Central memory CD8-positive, alpha-beta T cell (primary cell): ENCODE results near the gene TET1.
"Not testable (repeated sequence)": the region's sequence is repeated elsewhere in the genome, so short reads cannot be mapped to it uniquely, and the experiment has no call there.

Experiments used
- ATAC-seq: fragments of 150-1000 bp; cut with Tn5 transposase; replicated peaks from 2 replicates; pipeline ENCODE4 v1.10.0; 2022; ENCODE audit warnings: mild to moderate bottlenecking, moderate FRiP score, moderate number of reproducible peaks; ENCODE audit not compliant: poor library complexity, severe bottlenecking; ENCODE audit errors: extremely low read depth
- DNase-seq, 2 donors: peaks; one replicate each; pipeline ENCODE4 v3.0.0; 2021; ENCODE audit warnings: low spot score in 2 of 2
- H3K27ac Mint-ChIP-seq: one replicate; pipeline ENCODE4 v1.8.0; 2022; ENCODE audit warnings: low read depth, mild to moderate bottlenecking, moderate library complexity, mixed read lengths
- H3K27me3 Mint-ChIP-seq: one replicate; pipeline ENCODE4 v1.8.0; 2022; ENCODE audit warnings: mixed read lengths
- H3K36me3 Mint-ChIP-seq: one replicate; pipeline ENCODE4 v1.8.0; 2022; ENCODE audit warnings: mild to moderate bottlenecking, moderate library complexity, mixed read lengths; ENCODE audit not compliant: insufficient read depth
- H3K4me1 Mint-ChIP-seq: one replicate; pipeline ENCODE4 v1.8.0; 2022; ENCODE audit warnings: mixed read lengths
- H3K4me3 Mint-ChIP-seq: one replicate; pipeline ENCODE4 v1.8.0; 2022; ENCODE audit warnings: mild to moderate bottlenecking, moderate library complexity, mixed read lengths
- H3K9me3 Mint-ChIP-seq: one replicate; pipeline ENCODE4 v1.8.0; 2022; ENCODE audit warnings: mixed read lengths

The TET1 gene

GRCh38 chr10:68574051-68574450 is 13.9 kb downstream of the TET1 start:
- Mint-ChIP-seq H3K4me1 (no peaks in the 10 kb centered on the region), H3K27me3 (peaks cover 9% of the 10 kb centered on the region), H3K36me3 (no peaks in the 10 kb centered on the region), H3K9me3 (no peaks in the 10 kb centered on the region), H3K27ac (no peak overlapping the region), H3K4me3 (no peak overlapping the region)
- no peak for ATAC-seq
- DNase-seq: no peak

- no peak for DNase-seq
- Mint-ChIP-seq H3K4me3 (no peak overlapping the region), H3K27me3 (peaks cover 9% of the 10 kb centered on the region), H3K36me3 (no peaks in the 10 kb centered on the region), H3K9me3 (no peaks in the 10 kb centered on the region), H3K27ac (no peak overlapping the region), H3K4me1 (no peaks in the 10 kb centered on the region)
- ATAC-seq: no peak
These were observed 16.0 kb downstream of the TET1 start for GRCh38 chr10:68576118-68576517.

GRCh38 chr10:68578974-68579373 is 18.8 kb downstream of the TET1 start:
- Mint-ChIP-seq H3K4me1 (no peaks in the 10 kb centered on the region), H3K36me3 (no peaks in the 10 kb centered on the region), H3K27ac (no peak overlapping the region), H3K9me3 (no peaks in the 10 kb centered on the region), H3K27me3 (no peaks in the 10 kb centered on the region), H3K4me3 (no peak overlapping the region)
- ATAC-seq (no peak), DNase-seq (no peak)

GRCh38 chr10:68584187-68584586 is 24.1 kb downstream of the TET1 start:
- H3K27ac Mint-ChIP-seq, H3K9me3 Mint-ChIP-seq, H3K36me3 Mint-ChIP-seq, H3K4me1 Mint-ChIP-seq, H3K27me3 Mint-ChIP-seq, ATAC-seq, DNase-seq, H3K4me3 Mint-ChIP-seq: not testable (repeated sequence)

GRCh38 chr10:68586606-68587305 is 26.6 kb downstream of the TET1 start:
- H3K27me3 Mint-ChIP-seq: no peaks in the 10 kb centered on the region
- H3K36me3 Mint-ChIP-seq: no peaks in the 10 kb centered on the region
- H3K4me3 Mint-ChIP-seq: no peak overlapping the region
- H3K9me3 Mint-ChIP-seq: no peaks in the 10 kb centered on the region
- ATAC-seq: no peak
- H3K4me1 Mint-ChIP-seq: peaks cover 5% of the 10 kb centered on the region
- no peak overlapping the region for H3K27ac Mint-ChIP-seq
- DNase-seq: no peak

- ATAC-seq (no peak), DNase-seq (no peak)
- H3K27ac Mint-ChIP-seq: no peak overlapping the region
- H3K36me3 Mint-ChIP-seq: no peaks in the 10 kb centered on the region
- H3K4me3 Mint-ChIP-seq: no peak overlapping the region
- H3K4me1 Mint-ChIP-seq: no peaks in the 10 kb centered on the region
- H3K9me3 Mint-ChIP-seq: no peaks in the 10 kb centered on the region
- no peaks in the 10 kb centered on the region for H3K27me3 Mint-ChIP-seq
These were observed 34.3 kb downstream of the TET1 start for GRCh38 chr10:68594405-68594804.

- Mint-ChIP-seq H3K36me3 (no peaks in the 10 kb centered on the region), H3K27me3 (no peaks in the 10 kb centered on the region), H3K4me1 (peaks cover 8% of the 10 kb centered on the region), H3K9me3 (no peaks in the 10 kb centered on the region), H3K27ac (no peak overlapping the region), H3K4me3 (no peak overlapping the region)
- DNase-seq (no peak), ATAC-seq (no peak)
These were observed 35.4 kb downstream of the TET1 start for GRCh38 chr10:68595513-68595912.

GRCh38 chr10:68597407-68597806 is 37.3 kb downstream of the TET1 start:
- Mint-ChIP-seq H3K4me1 (peaks cover 21% of the 10 kb centered on the region), H3K27ac (no peak overlapping the region), H3K36me3 (peaks cover 2% of the 10 kb centered on the region), H3K4me3 (no peak overlapping the region), H3K27me3 (no peaks in the 10 kb centered on the region), H3K9me3 (no peaks in the 10 kb centered on the region)
- DNase-seq (no peak), ATAC-seq (no peak)

- no peak overlapping the region for H3K27ac Mint-ChIP-seq
- no peak for DNase-seq
- H3K4me3 Mint-ChIP-seq: peak overlapping the region; percentile 86
These were observed 39.0 kb downstream of the TET1 start for GRCh38 chr10:68598978-68599770.

GRCh38 chr10:68599771-68600040 is 39.6 kb downstream of the TET1 start:
- peak overlapping the region; percentile 86 for H3K4me3 Mint-ChIP-seq
- peak overlapping the region; percentile 46 for H3K27ac Mint-ChIP-seq
- DNase-seq: no peak
- no peaks in the 10 kb centered on the region for H3K27me3 Mint-ChIP-seq
- peaks cover 33% of the 10 kb centered on the region for H3K4me1 Mint-ChIP-seq
- peaks cover 2% of the 10 kb centered on the region for H3K36me3 Mint-ChIP-seq
- no peaks in the 10 kb centered on the region for H3K9me3 Mint-ChIP-seq
- no peak for ATAC-seq

More at GRCh38 chr10:68598978-68599770, 39.0 kb downstream of the TET1 start:
- peaks cover 27% of the 10 kb centered on the region for H3K4me1 Mint-ChIP-seq
- no peaks in the 10 kb centered on the region for H3K9me3 Mint-ChIP-seq
- ATAC-seq: no peak
- H3K27me3 Mint-ChIP-seq: no peaks in the 10 kb centered on the region
- H3K36me3 Mint-ChIP-seq: peaks cover 2% of the 10 kb centered on the region

- Mint-ChIP-seq H3K9me3 (no peaks in the 10 kb centered on the region), H3K4me3 (peak overlapping the region; percentile 86), H3K27ac (peak overlapping the region; percentile 46), H3K4me1 (peaks cover 33% of the 10 kb centered on the region), H3K27me3 (no peaks in the 10 kb centered on the region), H3K36me3 (peaks cover 2% of the 10 kb centered on the region)
- DNase-seq (peak; percentile 22 to 25), ATAC-seq (peak; percentile 91)
These were observed 40.1 kb downstream of the TET1 start for GRCh38 chr10:68600041-68600778.

GRCh38 chr10:68601501-68602265 is 41.5 kb downstream of the TET1 start:
- no peaks in the 10 kb centered on the region for H3K27me3 Mint-ChIP-seq
- H3K27ac Mint-ChIP-seq: peak overlapping the region; percentile 46
- H3K4me1 Mint-ChIP-seq: peaks cover 33% of the 10 kb centered on the region
- DNase-seq (no peak), ATAC-seq (no peak)
- H3K9me3 Mint-ChIP-seq: no peaks in the 10 kb centered on the region
- peak overlapping the region; percentile 86 for H3K4me3 Mint-ChIP-seq
- peaks cover 2% of the 10 kb centered on the region for H3K36me3 Mint-ChIP-seq
